Common myeloid progenitor, CD34-positive (primary cell): ENCODE results near the gene SH3GLB1. TPM values are rescaled to one million over a fixed set of nuclear protein-coding genes. Genes with fewer than 3 reads are reported as not detected.
"Not testable (repeated sequence)": the region's sequence is repeated elsewhere in the genome, so short reads cannot be mapped to it uniquely, and the experiment has no call there.

ENCODE experiments used
- CTCF ChIA-PET: fragments of 350-600 bp; sonication (Branson Sonifier 250); formaldehyde crosslinking; loops from one replicate; lab custom pipeline; 2021; ENCODE audit warnings: antibody characterized with exemption; lab: Charles Lee
- POLR2A ChIA-PET: fragments of 350-600 bp; sonication (Branson Sonifier 250); formaldehyde crosslinking; loops from one replicate; lab custom pipeline; 2021; ENCODE audit warnings: antibody characterized with exemption; lab: Charles Lee
- DNase-seq, 3 donors: peaks; one replicate each; pipeline versions ENCODE4 v3.0.0 to v3.0.0-alpha.2; 2013
- H3K27ac ChIP-seq, 2 experiments: 1 replicate in 1 of 2; 2 replicates in 1 of 2; pipeline ENCODE4 v1.7.0; 2013; ENCODE audit warnings: inconsistent platforms in 2 of 2, low read length in 2 of 2, mild to moderate bottlenecking in 2 of 2, low read depth in 1 of 2, moderate library complexity in 1 of 2; ENCODE audit not compliant: severe bottlenecking in 2 of 2, insufficient read depth in 1 of 2, poor library complexity in 1 of 2
- H3K27me3 ChIP-seq, 5 experiments: replicated peaks in 2 of 5; 1 replicate in 3 of 5; 2 replicates in 2 of 5; pipeline versions ENCODE4 v1.6.1 to v1.7.0; 2013; ENCODE audit warnings: low read length in 4 of 5, mild to moderate bottlenecking in 2 of 5, moderate library complexity in 2 of 5, inconsistent platforms in 1 of 5; ENCODE audit not compliant: insufficient read depth in 5 of 5, control insufficient read depth in 4 of 5
- H3K36me3 ChIP-seq, 4 experiments: 1 replicate in 2 of 4; 2 replicates in 2 of 4; pipeline versions ENCODE4 v1.6.1 to v1.7.0; 2013; ENCODE audit warnings: low read length in 3 of 4, control low read depth in 1 of 4, mild to moderate bottlenecking in 1 of 4; ENCODE audit not compliant: control insufficient read depth in 4 of 4, insufficient read depth in 4 of 4
- H3K4me1 ChIP-seq, 4 experiments: 1 replicate in 3 of 4; 2 replicates in 1 of 4; pipeline versions ENCODE4 v1.6.1 to v1.7.1; 2013; ENCODE audit warnings: low read length in 3 of 4, mild to moderate bottlenecking in 3 of 4, control low read depth in 1 of 4, inconsistent platforms in 1 of 4, moderate library complexity in 1 of 4; ENCODE audit not compliant: control insufficient read depth in 4 of 4, insufficient read depth in 4 of 4; ENCODE audit errors: control extremely low read depth in 1 of 4
- H3K4me3 ChIP-seq, 7 experiments: 1 replicate in 4 of 7; 2 replicates in 3 of 7; pipeline versions ENCODE4 v1.5.1 to v1.7.0; 2013; ENCODE audit warnings: mild to moderate bottlenecking in 7 of 7, low read length in 6 of 7, moderate library complexity in 6 of 7, inconsistent platforms in 2 of 7, low read depth in 2 of 7, control low read depth in 1 of 7; ENCODE audit not compliant: insufficient read depth in 4 of 7, control insufficient read depth in 1 of 7; ENCODE audit errors: extremely low read depth in 1 of 7
- H3K9me3 ChIP-seq, 5 experiments: 1 replicate in 4 of 5; 2 replicates in 1 of 5; pipeline versions ENCODE4 v1.6.1 to v1.7.1; 2013; ENCODE audit warnings: low read length in 4 of 5, mild to moderate bottlenecking in 2 of 5, inconsistent platforms in 1 of 5, low read depth in 1 of 5, moderate library complexity in 1 of 5; ENCODE audit not compliant: control insufficient read depth in 4 of 5, insufficient read depth in 2 of 5; ENCODE audit errors: control extremely low read depth in 1 of 5
- whole genome bisulfite sequencing: methylation state at CpG from one replicate; pipeline ENCODE4 v1.1.5; 2013; ENCODE audit not compliant: insufficient coverage; 5-methylcytosine and 5-hydroxymethylcytosine counted together
- polyA plus RNA-seq: library from polyadenylated mRNA; unstranded; fragments of 120-200 nt; gene quantifications from one replicate; pipeline ENCODE4 v1.2.1, GENCODE V29; 2013

SH3GLB1 gene
- 61.0 TPM for polyA plus RNA-seq

DNA sequence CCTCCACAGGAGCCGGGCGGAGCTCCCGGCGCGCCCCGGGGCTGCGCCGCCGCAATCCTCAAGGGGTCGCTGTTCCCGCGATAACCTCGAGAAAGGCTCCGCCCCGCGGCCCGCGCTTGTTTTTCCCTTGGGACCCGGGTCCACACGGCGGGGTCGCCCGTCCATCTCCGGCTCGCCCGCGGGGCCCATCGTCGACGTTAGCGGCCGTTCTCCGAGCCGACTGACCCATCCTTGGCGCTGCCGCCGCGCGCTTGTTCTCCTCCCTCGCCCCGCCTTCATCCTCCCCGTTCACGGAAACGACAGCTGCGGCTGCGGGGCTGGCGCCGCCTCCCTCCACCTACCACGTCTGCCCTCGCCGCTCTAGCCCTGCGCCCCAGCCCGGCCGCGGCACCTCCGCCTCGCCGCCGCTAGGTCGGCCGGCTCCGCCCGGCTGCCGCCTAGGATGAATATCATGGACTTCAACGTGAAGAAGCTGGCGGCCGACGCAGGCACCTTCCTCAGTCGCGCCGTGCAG lies at the start of gene SH3GLB1:
TSS of gene SH3GLB1 (plus strand) at position 119 of the 514 bp plus-strand sequence. CDS start at position 443, 324 bp downstream.
- H3K36me3 ChIP-seq, result peaks cover 0 to 3% (median 0%) of the 10 kb centered on the region in 4 experiments
- peak within 1 kb of the TSS; percentile 87 to 95 (median 89) for H3K4me3 ChIP-seq
- peak within 1 kb of the TSS; percentile 94 to 98 for H3K27ac ChIP-seq
- WGBS, result 0% methylated on average over 68 of the region's 71 CpGs
- ChIA-PET CTCF (interaction anchor here (0.6 to 8.5 kb wide), 23 partner anchors 9 to 381 kb away, joined by 3 to 123 read pairs (median 5); partner anchors contain the start of gene ODF2L), POLR2A (interaction anchor here (0.8 to 3.0 kb wide), 5 partner anchors 10 to 321 kb away, joined by 3 to 16 read pairs (median 5); no protein-coding TSS in a partner anchor)
- peak; percentile 92 to 97 (median 96) for DNase-seq
- no peaks in the 10 kb centered on the region for H3K27me3 ChIP-seq
- H3K9me3 ChIP-seq, result no peaks in the 10 kb centered on the region
- peaks cover 9 to 45% (median 29%) of the 10 kb centered on the region in 4 experiments for H3K4me1 ChIP-seq

DNA sequence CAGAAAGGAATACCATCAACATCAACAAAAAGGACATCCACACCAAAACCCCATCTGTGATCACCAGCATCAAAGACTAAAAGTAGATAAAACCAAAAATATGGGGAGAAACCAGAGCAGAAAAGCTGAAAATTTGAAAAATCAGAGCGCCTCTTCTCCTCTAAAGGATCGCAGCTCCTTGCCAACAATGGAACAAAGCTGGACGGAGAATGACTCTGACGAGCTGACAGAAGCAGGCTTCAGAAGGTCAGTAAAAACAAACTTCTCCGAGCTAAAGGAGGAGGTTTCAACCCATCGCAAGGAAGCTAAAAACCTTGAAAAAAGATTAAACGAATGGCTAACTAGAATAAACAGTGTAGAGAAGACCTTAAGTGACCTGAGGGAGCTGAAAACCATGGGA lies 46.0 kb upstream of the SH3GLB1 start:
- CTCF ChIA-PET, result not testable (repeated sequence)
- 95% methylated on average over 7 of the region's 7 CpGs for WGBS

DNA sequence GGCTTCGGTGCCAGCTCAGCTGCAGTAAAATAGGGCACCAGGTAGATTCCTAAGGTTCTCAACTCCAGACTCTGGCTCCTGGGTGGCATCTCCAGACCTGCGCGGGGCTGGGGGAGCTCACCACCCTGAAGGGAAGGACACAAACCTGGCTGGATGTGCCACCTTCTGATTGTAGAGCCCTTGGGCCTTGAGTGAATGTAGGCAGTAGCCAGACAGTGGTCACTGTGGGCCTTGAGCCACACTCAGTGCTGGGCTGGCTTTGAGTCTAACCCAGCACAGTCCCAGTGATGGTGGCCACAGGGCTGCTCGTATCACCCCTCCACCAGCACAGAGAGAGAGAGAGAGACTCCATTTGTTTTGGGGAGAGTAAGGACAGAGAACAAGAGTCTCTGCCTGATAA lies 38.0 kb upstream of the SH3GLB1 start:
- ChIA-PET CTCF (no interaction called here), POLR2A (no interaction called here)
- DNase-seq, result no peak
- 100% methylated on average over 1 of the region's 4 CpGs for WGBS
- Histone ChIP-seq H3K36me3 (no peaks in the 10 kb centered on the region), H3K9me3 (peaks cover 0 to 5% (median 0%) of the 10 kb centered on the region in 5 experiments), H3K4me1 (no peaks in the 10 kb centered on the region), H3K27ac (no peak overlapping the region), H3K27me3 (no peaks in the 10 kb centered on the region), H3K4me3 (no peak overlapping the region)

More for the DNA sequence above, 46.0 kb upstream of the SH3GLB1 start:
- H3K27ac ChIP-seq, H3K4me3 ChIP-seq, DNase-seq, POLR2A ChIA-PET, H3K36me3 ChIP-seq, H3K4me1 ChIP-seq, H3K9me3 ChIP-seq, H3K27me3 ChIP-seq: not testable (repeated sequence)

DNA sequence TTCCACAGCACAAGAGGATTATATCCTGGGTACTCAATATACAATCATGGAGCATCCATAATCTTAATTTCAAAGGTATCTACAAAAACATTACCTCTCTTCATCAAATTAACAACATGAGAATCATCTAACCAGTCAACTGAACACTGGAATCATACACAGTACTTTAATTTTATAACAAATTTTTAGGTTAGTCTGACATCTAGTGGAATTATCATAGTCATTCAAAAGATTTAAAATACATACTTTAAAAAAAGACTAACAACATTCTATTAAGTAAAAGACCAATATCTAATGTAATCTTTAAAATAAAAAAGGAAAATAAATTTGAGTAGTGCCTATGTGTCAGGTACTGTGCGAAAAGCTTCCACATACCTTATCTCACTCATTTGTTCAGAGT lies 16.8 kb upstream of the SH3GLB1 start:
- POLR2A ChIA-PET, result no interaction called here
- CTCF ChIA-PET, result interaction anchor here (1.0 to 1.9 kb wide), 6 partner anchors 17 to 307 kb away, joined by 3 to 6 read pairs (median 4); partner anchors contain the start of gene SH3GLB1
- WGBS, result no CpG with 5 or more reads among the region's 1 CpG
- Histone ChIP-seq H3K4me3 (no peak overlapping the region), H3K4me1 (no peaks in the 10 kb centered on the region), H3K27me3 (no peaks in the 10 kb centered on the region), H3K9me3 (no peaks in the 10 kb centered on the region), H3K27ac (no peak overlapping the region), H3K36me3 (no peaks in the 10 kb centered on the region)
- peak; percentile 19 to 40 (median 40) for DNase-seq

DNA sequence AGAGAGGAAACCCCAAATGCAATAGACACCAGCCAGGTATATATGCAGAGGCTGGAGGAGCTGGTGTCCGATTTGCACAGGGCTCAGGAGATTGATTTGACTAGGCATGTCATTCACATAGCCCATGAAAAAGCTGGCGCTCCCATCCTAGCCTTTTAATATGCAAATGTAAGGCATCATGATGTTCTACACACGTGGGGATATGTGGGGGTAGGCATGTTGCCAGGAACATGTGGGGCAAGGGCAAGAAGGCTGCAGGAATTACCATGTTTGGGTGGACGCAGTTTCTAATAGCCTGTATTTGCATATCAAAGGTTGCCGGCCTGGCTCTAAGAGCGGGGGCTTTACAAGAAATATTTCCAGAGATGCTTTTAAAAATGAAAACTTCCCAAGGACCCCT lies 11.7 kb upstream of the SH3GLB1 start:
- no peak overlapping the region for H3K27ac ChIP-seq

DNA sequence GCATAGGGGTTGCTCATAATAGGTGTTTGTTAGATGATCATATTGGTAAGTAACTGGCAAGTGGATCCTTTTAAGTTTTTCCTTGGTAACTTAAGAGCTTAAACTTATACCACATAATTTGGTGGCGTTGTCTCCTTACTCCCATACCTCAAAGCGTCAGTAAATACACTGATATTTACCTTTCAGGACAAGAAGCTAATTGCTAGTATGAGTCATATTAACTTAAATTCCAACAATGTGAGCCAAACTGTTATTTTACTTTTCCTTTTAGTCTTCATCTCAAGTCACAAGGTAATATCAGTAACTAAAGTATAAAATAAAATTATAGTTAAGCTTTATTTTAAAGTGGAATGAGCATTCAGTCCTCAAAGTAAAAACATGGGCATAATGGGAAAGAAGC lies 9.0 kb upstream of the SH3GLB1 start:
- Histone ChIP-seq H3K9me3 (no peaks in the 10 kb centered on the region), H3K4me3 (no peak overlapping the region), H3K27ac (no peak overlapping the region), H3K4me1 (peaks cover 0 to 3% (median 0%) of the 10 kb centered on the region in 4 experiments), H3K36me3 (no peaks in the 10 kb centered on the region), H3K27me3 (no peaks in the 10 kb centered on the region)
- POLR2A ChIA-PET, result no interaction called here
- WGBS, result 100% methylated on average over 2 of the region's 2 CpGs
- no peak for DNase-seq
- CTCF ChIA-PET, result interaction anchor here (1.7 kb wide), 1 partner anchor 8 kb away, joined by 5 read pairs; no protein-coding TSS in a partner anchor

More for the DNA sequence above, 11.7 kb upstream of the SH3GLB1 start:
- H3K4me3 ChIP-seq, result no peak overlapping the region
- no peaks in the 10 kb centered on the region for H3K27me3 ChIP-seq
- CTCF ChIA-PET, result no interaction called here
- 86% methylated on average over 6 of the region's 6 CpGs for WGBS
- POLR2A ChIA-PET, result no interaction called here
- DNase-seq, result no peak
- H3K9me3 ChIP-seq, result no peaks in the 10 kb centered on the region
- H3K4me1 ChIP-seq, result no peaks in the 10 kb centered on the region
- H3K36me3 ChIP-seq, result no peaks in the 10 kb centered on the region

DNA sequence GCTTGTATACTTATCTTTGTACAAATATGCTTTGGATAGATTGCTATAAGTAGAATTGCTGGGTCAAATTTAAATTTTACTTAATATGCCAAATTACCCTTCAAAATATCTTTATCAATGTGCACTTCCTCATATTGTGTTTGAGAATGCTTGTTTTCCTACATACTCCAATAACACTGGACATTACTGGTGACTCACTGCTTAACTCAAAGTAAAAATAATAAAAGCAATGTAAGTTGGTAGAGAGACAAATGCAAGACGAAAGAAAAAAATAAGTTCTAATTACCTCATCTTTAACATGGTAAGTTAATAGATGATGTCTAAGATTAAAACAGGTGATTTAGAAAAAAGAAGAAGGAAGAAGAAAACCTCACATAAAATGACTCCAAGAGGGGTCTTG lies 7.9 kb upstream of the SH3GLB1 start:
- Histone ChIP-seq H3K36me3 (no peaks in the 10 kb centered on the region), H3K9me3 (no peaks in the 10 kb centered on the region), H3K27ac (no peak overlapping the region), H3K27me3 (no peaks in the 10 kb centered on the region), H3K4me3 (no peak overlapping the region), H3K4me1 (peaks cover 0 to 3% (median 0%) of the 10 kb centered on the region in 4 experiments)
- CTCF ChIA-PET, result no interaction called here
- POLR2A ChIA-PET, result no interaction called here
- WGBS, result no CpG with 5 or more reads among the region's 1 CpG
- peak in 1 of 3 donors; percentile 4 for DNase-seq
